Heart left ventricle (tissue), 13 donors: ENCODE data around the gene FSTL4.

Source experiments
- POLR2A ChIP-seq, 2 donors: fragments of 450-650 bp; IDR thresholded peaks; one replicate each; pipeline ENCODE4 v1.6.1; 2017; ENCODE audit warnings: antibody characterized with exemption in 2 of 2, mild to moderate bottlenecking in 2 of 2, moderate library complexity in 2 of 2
- TF ChIP-seq, protein P1 (sequence below), 12 donors: fragments of 200-600 bp; sonication (generic) in 4 of 12; IDR thresholded peaks; one replicate each; pipeline versions ENCODE4 v1.5.0 to v1.8.0; 2018 to 2022; ENCODE audit warnings: antibody characterized with exemption in 12 of 12, mild to moderate bottlenecking in 5 of 12
- donor health status: ischemic (EF 13 %, LVEDD 7.1; RV severe dilation, severe dysfunction).
- donor health status: DM: no; HTN: yes; CAD: no.
- donor health status: DM: no; HTN: no; CAD: no.
- donor health status: ischemic (EF 25% LVEDD 6.9; RV normal size, moderate dysfunction).
- donor health status: ischemic (EF 25% LVEDD 5.7; RV mildly dilated, moderate dysfunction).
- donor health status: ischemic (EF 35%, LVEDD 5.7; RV mildly dilated, moderate dysfunction).
- donor health status: nonischemic (EF 11% LVEDD 7.7; RV severe dilation, severe dysfunction).
- donor health status: DM: yes; HTN: yes; CAD: no.
- donor health status: PGD.
- donor health status: ischemic (EF 29% LVEDD 5.4; RV normal size, mild dysfunction).
- donor health status: nonischemic (EF 23%, LVEDD 6.1; RV moderate dilation, normal function).

DNA sequence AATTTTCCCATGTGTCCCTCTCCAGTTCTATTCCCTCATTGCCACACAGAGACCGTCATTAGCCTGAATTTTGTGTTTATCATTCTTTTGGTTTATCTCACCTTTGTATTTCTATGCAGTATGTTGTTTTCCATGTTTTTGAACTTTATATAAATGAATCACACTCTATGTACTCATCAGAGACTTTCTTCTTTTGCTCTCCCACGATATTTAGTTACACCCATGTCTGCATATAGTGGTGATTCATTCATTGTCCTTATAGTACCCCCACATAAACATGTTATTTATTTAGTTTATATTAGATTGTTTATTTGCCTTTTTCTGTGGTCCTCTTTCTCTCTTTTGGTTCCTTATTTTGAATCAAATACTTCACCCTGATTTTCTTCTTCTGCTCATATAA, 199.7 kb downstream of the FSTL4 start:
- TF ChIP-seq, protein P1, sequence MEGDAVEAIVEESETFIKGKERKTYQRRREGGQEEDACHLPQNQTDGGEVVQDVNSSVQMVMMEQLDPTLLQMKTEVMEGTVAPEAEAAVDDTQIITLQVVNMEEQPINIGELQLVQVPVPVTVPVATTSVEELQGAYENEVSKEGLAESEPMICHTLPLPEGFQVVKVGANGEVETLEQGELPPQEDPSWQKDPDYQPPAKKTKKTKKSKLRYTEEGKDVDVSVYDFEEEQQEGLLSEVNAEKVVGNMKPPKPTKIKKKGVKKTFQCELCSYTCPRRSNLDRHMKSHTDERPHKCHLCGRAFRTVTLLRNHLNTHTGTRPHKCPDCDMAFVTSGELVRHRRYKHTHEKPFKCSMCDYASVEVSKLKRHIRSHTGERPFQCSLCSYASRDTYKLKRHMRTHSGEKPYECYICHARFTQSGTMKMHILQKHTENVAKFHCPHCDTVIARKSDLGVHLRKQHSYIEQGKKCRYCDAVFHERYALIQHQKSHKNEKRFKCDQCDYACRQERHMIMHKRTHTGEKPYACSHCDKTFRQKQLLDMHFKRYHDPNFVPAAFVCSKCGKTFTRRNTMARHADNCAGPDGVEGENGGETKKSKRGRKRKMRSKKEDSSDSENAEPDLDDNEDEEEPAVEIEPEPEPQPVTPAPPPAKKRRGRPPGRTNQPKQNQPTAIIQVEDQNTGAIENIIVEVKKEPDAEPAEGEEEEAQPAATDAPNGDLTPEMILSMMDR (IDR thresholded peaks at IDR 0.05), result no peak
- no peak for TF ChIP-seq POLR2A (IDR thresholded peaks at IDR 0.05)
